ENCODE measurements around the gene KCNJ6.
"Not testable (repeated sequence)": the region's sequence is repeated elsewhere in the genome, so short reads cannot be mapped to it uniquely, and the experiment has no call there.

- TF ChIP-seq CTCF (IDR thresholded peaks at IDR 0.05 in 2 of 3, conservative IDR thresholded peaks at IDR 0.05 in 1 of 3; ENCODE audit: borderline replicate concordance in 1 of 3, insufficient read depth in 1 of 3, low read depth in 2 of 3, low read length in 2 of 3); ELF1 (IDR thresholded peaks at IDR 0.05; ENCODE audit: borderline replicate concordance, low read depth); SP1 (IDR thresholded peaks at IDR 0.05; ENCODE audit: low read depth); REST (IDR thresholded peaks at IDR 0.05; ENCODE audit: low read depth); EGR1 (IDR thresholded peaks at IDR 0.05; ENCODE audit: low read depth); POLR2AphosphoS5 (IDR thresholded peaks at IDR 0.05; ENCODE audit: low read depth, low read length); POLR2A (IDR thresholded peaks at IDR 0.05; ENCODE audit: borderline replicate concordance, extremely low read depth, insufficient read depth, insufficient read length); CEBPB (IDR thresholded peaks at IDR 0.05; ENCODE audit: low read depth); TCF7L2 (IDR thresholded peaks at IDR 0.05; ENCODE audit: borderline replicate concordance, extremely low read depth, insufficient read depth, insufficient read length); RAD21 (IDR thresholded peaks at IDR 0.05; ENCODE audit: low read depth); ATF3 (IDR thresholded peaks at IDR 0.05): not testable (repeated sequence)
Measured at GRCh38 chr21:37646761-37647160, 269.5 kb downstream of the KCNJ6 start.

All from HCT116 (cell line).